Kidney (tissue), 14 donors: ENCODE data around the gene OR51S1. TPM values are rescaled to one million over a fixed set of nuclear protein-coding genes. Genes with fewer than 3 reads are reported as not detected.
A peak's percentile ranks its signal among the peaks of the same experiment; 100 is the strongest.

Experiments
- DNase-seq, 5 donors: peaks; one replicate each; pipeline ENCODE4 v3.0.0-alpha.2; 2013 to 2020
- FAIRE-seq: peaks from 2 replicates; lab custom pipeline; 2012; peaks lifted over from hg19 to GRCh38; lab: Jason Lieb, UNC
- H3K27ac ChIP-seq, 2 donors: one replicate each; pipeline ENCODE4 v1.7.0; 2013; ENCODE audit warnings: low read depth in 2 of 2, low read length in 2 of 2, inconsistent platforms in 1 of 2
- H3K27me3 ChIP-seq: one replicate; pipeline ENCODE4 v1.7.1; 2013; ENCODE audit warnings: low read length, inconsistent platforms; ENCODE audit not compliant: control insufficient read depth, insufficient read depth
- H3K36me3 ChIP-seq, 3 donors: one replicate each; pipeline versions ENCODE4 v1.7.0 to v1.7.1; 2013; ENCODE audit warnings: low read length in 3 of 3, control low read depth in 1 of 3, inconsistent platforms in 1 of 3; ENCODE audit not compliant: insufficient read depth in 3 of 3, control insufficient read depth in 2 of 3
- H3K4me1 ChIP-seq, 3 donors: one replicate each; pipeline versions ENCODE4 v1.7.0 to v1.7.1; 2013; ENCODE audit warnings: low read length in 3 of 3, inconsistent platforms in 1 of 3, low read depth in 1 of 3; ENCODE audit not compliant: control insufficient read depth in 2 of 3, insufficient read depth in 2 of 3
- H3K4me3 ChIP-seq, 3 donors: one replicate each; pipeline versions ENCODE4 v1.7.0 to v1.8.1; 2013; ENCODE audit warnings: low read length in 3 of 3, control low read depth in 1 of 3, inconsistent platforms in 1 of 3
- H3K9ac ChIP-seq, 3 donors: one replicate each; pipeline versions ENCODE4 v1.7.0 to v1.7.1; 2013; ENCODE audit warnings: low read length in 3 of 3, control low read depth in 1 of 3, inconsistent platforms in 1 of 3
- H3K9me3 ChIP-seq, 3 donors: one replicate each; pipeline versions ENCODE4 v1.7.0 to v1.7.1; 2013; ENCODE audit warnings: low read length in 3 of 3, control low read depth in 1 of 3, inconsistent platforms in 1 of 3; ENCODE audit not compliant: control insufficient read depth in 2 of 3, insufficient read depth in 1 of 3
- intact Hi-C: fragments of 100-400 bp; cut with DNase I; formaldehyde crosslinking; loops from one replicate; pipeline ENCODE4 v1.11.1; 2022
- polyA plus RNA-seq: library from polyadenylated mRNA; stranded (reverse); fragments of 350-450 nt; fragmentation: Illumina TruSeq; extraction: RNeasy Lipid Tissue Mini Kit (QIAGEN cat#74804); gene quantifications from one replicate; pipeline ENCODE4 v1.2.3, GENCODE V29; 2014; ENCODE audit warnings: low read depth, low replicate concordance; ENCODE audit not compliant: insufficient read depth
- total RNA-seq: library from RNA; stranded (reverse); fragmentation: NEBNext Ultra II Directional; extraction: Animal tissue kit (Norgen Biotek cat#: 25700); gene quantifications from one replicate; pipeline ENCODE4 v1.2.1, GENCODE V29; 2021
- TF ChIP-seq, protein P1 (sequence below): IDR thresholded peaks from 3 replicates; pipeline ENCODE4 v1.5.1; 2012; ENCODE audit warnings: mild to moderate bottlenecking, moderate library complexity, borderline replicate concordance; ENCODE audit not compliant: insufficient read depth; ENCODE audit errors: extremely low read depth
- donor health status: control.
- donor health status: control.
- donor health status: control.
- donor health status: control.
- donor health status: control.
- donor health status: DM: yes; HTN: yes; CAD: no.
- donor health status: Normal renal cell carcinoma (clear cell type).

OR51S1 gene
- total and polyA plus RNA-seq, 2 donors from 2014 or later = not detected

GRCh38 chr11:4881860-4882500 is 33.0 kb upstream of the OR51S1 start, which contains the start of gene OR51T1:
Gene OR51T1 (plus strand): TSS chr11:4881900. CDS start chr11:4881900, 0 bp downstream.
- no peaks in the 10 kb centered on the region for H3K27me3 ChIP-seq
- no peak within 1 kb of the TSS for H3K27ac ChIP-seq
- intact Hi-C loops = no loop called here
- FAIRE-seq (no peak), DNase-seq (peak in 3 of 5 donors; percentile 23 to 55 (median 44))
- H3K9ac ChIP-seq = no peak within 1 kb of the TSS
- H3K4me3 ChIP-seq = no peak within 1 kb of the TSS
- no peaks in the 10 kb centered on the region for H3K4me1 ChIP-seq
- no peaks in the 10 kb centered on the region for H3K9me3 ChIP-seq
- TF ChIP-seq, protein P1, sequence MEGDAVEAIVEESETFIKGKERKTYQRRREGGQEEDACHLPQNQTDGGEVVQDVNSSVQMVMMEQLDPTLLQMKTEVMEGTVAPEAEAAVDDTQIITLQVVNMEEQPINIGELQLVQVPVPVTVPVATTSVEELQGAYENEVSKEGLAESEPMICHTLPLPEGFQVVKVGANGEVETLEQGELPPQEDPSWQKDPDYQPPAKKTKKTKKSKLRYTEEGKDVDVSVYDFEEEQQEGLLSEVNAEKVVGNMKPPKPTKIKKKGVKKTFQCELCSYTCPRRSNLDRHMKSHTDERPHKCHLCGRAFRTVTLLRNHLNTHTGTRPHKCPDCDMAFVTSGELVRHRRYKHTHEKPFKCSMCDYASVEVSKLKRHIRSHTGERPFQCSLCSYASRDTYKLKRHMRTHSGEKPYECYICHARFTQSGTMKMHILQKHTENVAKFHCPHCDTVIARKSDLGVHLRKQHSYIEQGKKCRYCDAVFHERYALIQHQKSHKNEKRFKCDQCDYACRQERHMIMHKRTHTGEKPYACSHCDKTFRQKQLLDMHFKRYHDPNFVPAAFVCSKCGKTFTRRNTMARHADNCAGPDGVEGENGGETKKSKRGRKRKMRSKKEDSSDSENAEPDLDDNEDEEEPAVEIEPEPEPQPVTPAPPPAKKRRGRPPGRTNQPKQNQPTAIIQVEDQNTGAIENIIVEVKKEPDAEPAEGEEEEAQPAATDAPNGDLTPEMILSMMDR = no peak
- H3K36me3 ChIP-seq = no peaks in the 10 kb centered on the region

DNA sequence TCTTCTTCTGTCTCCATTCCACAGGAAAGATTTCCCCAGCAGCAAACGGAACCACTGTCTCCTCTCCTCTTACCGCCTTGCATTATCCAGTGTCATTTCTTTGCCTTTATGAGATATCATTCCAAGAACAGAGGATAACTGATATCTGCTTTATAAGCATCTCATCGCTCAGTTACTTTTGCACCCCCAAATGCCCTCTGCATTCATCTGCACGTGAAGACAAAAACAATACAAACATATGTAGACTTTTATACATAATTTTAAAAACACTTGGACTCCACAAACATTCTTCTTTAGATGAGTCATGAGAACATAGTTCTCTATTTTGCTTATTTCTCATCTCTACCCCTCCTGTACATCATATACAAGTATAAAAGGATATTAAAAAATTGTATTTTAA is 32.2 kb upstream of the OR51S1 start:
- FAIRE-seq = no peak

GRCh38 chr11:4865855-4866254 is 16.8 kb upstream of the OR51S1 start:
- intact Hi-C loops = no loop called here
- Histone ChIP-seq H3K27me3 (no peaks in the 10 kb centered on the region), H3K9me3 (no peaks in the 10 kb centered on the region), H3K9ac (no peak overlapping the region), H3K27ac (no peak overlapping the region), H3K36me3 (no peaks in the 10 kb centered on the region), H3K4me3 (no peak overlapping the region), H3K4me1 (no peaks in the 10 kb centered on the region)
- FAIRE-seq (no peak), DNase-seq (no peak)
- TF ChIP-seq, protein P1 = no peak

More for the DNA sequence above, 32.2 kb upstream of the OR51S1 start:
- H3K9ac ChIP-seq = no peak overlapping the region
- no peaks in the 10 kb centered on the region for H3K4me1 ChIP-seq
- H3K4me3 ChIP-seq = no peak overlapping the region
- H3K27ac ChIP-seq = no peak overlapping the region
- H3K27me3 ChIP-seq = no peaks in the 10 kb centered on the region
- intact Hi-C loops = no loop called here
- H3K36me3 ChIP-seq = no peaks in the 10 kb centered on the region
- TF ChIP-seq, protein P1 = no peak
- DNase-seq = no peak
- H3K9me3 ChIP-seq = no peaks in the 10 kb centered on the region
